NCI-H748 (cell line): ENCODE results near the gene PXDN.
A peak's percentile ranks its signal among the peaks of the same experiment; 100 is the strongest.
"Not testable (repeated sequence)": the region's sequence is repeated elsewhere in the genome, so short reads cannot be mapped to it uniquely, and the experiment has no call there.

Experiments used
- DNase-seq: peaks from one replicate; lab custom pipeline; 2025; ENCODE audit not compliant: unreplicated experiment; lab: John Stamatoyannopoulos, UW

PXDN gene

GRCh38 chr2:1636791-1637415 lies 107.4 kb downstream of the PXDN start:
- DNase-seq = no peak

GRCh38 chr2:1635823-1636222 lies 108.5 kb downstream of the PXDN start:
- no peak for DNase-seq

- DNase-seq = no peak
Measured at GRCh38 chr2:1634681-1635341, 109.5 kb downstream of the PXDN start.

- DNase-seq = no peak
Measured at GRCh38 chr2:1633936-1634587, 110.3 kb downstream of the PXDN start.

GRCh38 chr2:1633092-1633671 lies 111.1 kb downstream of the PXDN start:
- DNase-seq = no peak

GRCh38 chr2:1632510-1632909 lies 111.8 kb downstream of the PXDN start:
- DNase-seq = no peak

- DNase-seq = no peak
Measured at GRCh38 chr2:1632002-1632348, 112.3 kb downstream of the PXDN start.

- DNase-seq = peak; percentile 77
Measured at GRCh38 chr2:1631292-1632001, 112.9 kb downstream of the PXDN start.

GRCh38 chr2:1628893-1629292 lies 115.4 kb downstream of the PXDN start:
- DNase-seq = no peak

- no peak for DNase-seq
Measured at GRCh38 chr2:1627628-1628381, 116.5 kb downstream of the PXDN start.

GRCh38 chr2:1626271-1626681 lies 118.0 kb downstream of the PXDN start:
- no peak for DNase-seq

- no peak for DNase-seq
Measured at GRCh38 chr2:1625281-1626001, 118.9 kb downstream of the PXDN start.

GRCh38 chr2:1623906-1624445 lies 120.3 kb downstream of the PXDN start:
- DNase-seq = no peak

- DNase-seq = no peak
Measured at GRCh38 chr2:1622521-1623200, 121.7 kb downstream of the PXDN start.

GRCh38 chr2:1621976-1622375 lies 122.3 kb downstream of the PXDN start:
- DNase-seq = not testable (repeated sequence)

- DNase-seq = no peak
Measured at GRCh38 chr2:1621501-1621900, 122.8 kb downstream of the PXDN start.

- DNase-seq = no peak
Measured at GRCh38 chr2:1621041-1621440, 123.3 kb downstream of the PXDN start.

- DNase-seq = no peak
Measured at GRCh38 chr2:1620081-1620480, 124.2 kb downstream of the PXDN start.

- no peak for DNase-seq
Measured at GRCh38 chr2:1619556-1619955, 124.8 kb downstream of the PXDN start.
